Fibroblast of lung (primary cell): ENCODE measurements around the gene DTYMK. TPM values are rescaled to one million over a fixed set of nuclear protein-coding genes. Genes with fewer than 3 reads are reported as not detected.

ENCODE experiments used
- DNase-seq, 2 donors: peaks; one replicate each; pipeline versions ENCODE4 v3.0.0 to v3.0.0-alpha.2; 2010; ENCODE audit warnings: low read depth in 2 of 2
- H2AFZ ChIP-seq: 2 replicates; pipeline ENCODE4 v1.5.1; 2012; ENCODE audit warnings: low read length, control low read depth, inconsistent platforms
- H3K27ac ChIP-seq: 2 replicates; pipeline ENCODE4 v1.5.1; 2011; ENCODE audit warnings: low read length, control low read depth; ENCODE audit not compliant: insufficient read depth
- H3K27me3 ChIP-seq: 2 replicates; pipeline ENCODE4 v1.5.1; 2011; ENCODE audit warnings: mild to moderate bottlenecking, low read length; ENCODE audit not compliant: control insufficient read depth, insufficient read depth
- H3K36me3 ChIP-seq: 2 replicates; pipeline ENCODE4 v1.5.1; 2011; ENCODE audit warnings: low read length; ENCODE audit not compliant: control insufficient read depth, insufficient read depth
- H3K4me1 ChIP-seq: 2 replicates; pipeline ENCODE4 v1.5.1; 2011; ENCODE audit warnings: low read length; ENCODE audit not compliant: control insufficient read depth, insufficient read depth; ENCODE audit errors: extremely low read depth
- H3K4me2 ChIP-seq: 2 replicates; pipeline ENCODE4 v1.5.1; 2011; ENCODE audit warnings: low read length, control low read depth; ENCODE audit not compliant: insufficient read depth; ENCODE audit errors: extremely low read depth
- H3K4me3 ChIP-seq, 4 experiments: fragments of 200-600 bp in 1 of 4; sonication (generic) in 1 of 4; replicated peaks in 1 of 4; 2 replicates each; pipeline ENCODE4 v1.5.1; 2011 to 2016; ENCODE audit warnings: low read length in 4 of 4, low read depth in 3 of 4, mild to moderate bottlenecking in 3 of 4, control low read depth in 2 of 4, inconsistent platforms in 1 of 4, mixed read lengths in 1 of 4; ENCODE audit not compliant: insufficient read depth in 1 of 4; ENCODE audit errors: control extremely low read depth in 1 of 4
- H3K79me2 ChIP-seq: 2 replicates; pipeline ENCODE4 v1.5.1; 2012; ENCODE audit warnings: mild to moderate bottlenecking, low read length, inconsistent platforms; ENCODE audit not compliant: control insufficient read depth, insufficient read depth
- H3K9ac ChIP-seq: 2 replicates; pipeline ENCODE4 v1.5.1; 2011; ENCODE audit warnings: mild to moderate bottlenecking, low read length, control low read depth; ENCODE audit not compliant: insufficient read depth
- H3K9me3 ChIP-seq: 2 replicates; pipeline ENCODE4 v1.5.1; 2012; ENCODE audit warnings: low read depth, low read length; ENCODE audit not compliant: control insufficient read depth, insufficient read depth
- H4K20me1 ChIP-seq: 2 replicates; pipeline ENCODE4 v1.5.1; 2011; ENCODE audit warnings: low read length; ENCODE audit not compliant: control insufficient read depth, insufficient read depth; ENCODE audit errors: extremely low read depth
- CTCF ChIP-seq, 2 donors: IDR thresholded peaks in 1 of 2; conservative IDR thresholded peaks in 1 of 2; 1 replicate in 1 of 2; 2 replicates in 1 of 2; pipeline ENCODE4 v1.5.1; 2011 to 2012; ENCODE audit warnings: low read length in 2 of 2, control low read depth in 1 of 2, inconsistent platforms in 1 of 2, low read depth in 1 of 2, mild to moderate bottlenecking in 1 of 2
- EZH2 ChIP-seq: IDR thresholded peaks from 2 replicates; pipeline ENCODE4 v1.5.1; 2012; ENCODE audit warnings: low read length, control low read depth, mild to moderate bottlenecking; ENCODE audit errors: missing control alignments
- polyA plus RNA-seq, 2 donors: library from polyadenylated mRNA; depleted of rRNA in 1 of 2; stranded (reverse) in 1 of 2; unstranded in 1 of 2; fragments of >200 nt; gene quantifications; 2 replicates each; pipeline ENCODE4 v1.2.1, GENCODE V29; 2011 to 2012; ENCODE audit warnings: missing spikeins in 1 of 2
- total RNA-seq: library from RNA; depleted of rRNA; stranded (reverse); fragments of >200 nt; gene quantifications from 2 replicates; pipeline ENCODE4 v1.2.1, GENCODE V29; 2014

Gene DTYMK
- total and polyA plus RNA-seq, 2 donors (not counting 1 experiment from before 2014, with no cell fraction given), result 19.0 to 25.3 TPM

GRCh38 chr2:241678307-241678706 lies 8.3 kb downstream of the DTYMK start:
- Histone ChIP-seq H2AFZ (no peak overlapping the region), H3K79me2 (peaks cover 11% of the 10 kb centered on the region), H3K9ac (no peak overlapping the region), H3K4me2 (no peak overlapping the region), H3K4me3 (no peak overlapping the region), H4K20me1 (no peaks in the 10 kb centered on the region), H3K9me3 (no peaks in the 10 kb centered on the region), H3K36me3 (peaks cover 17% of the 10 kb centered on the region), H3K27ac (no peak overlapping the region), H3K4me1 (peaks cover 9% of the 10 kb centered on the region), H3K27me3 (no peaks in the 10 kb centered on the region)
- TF ChIP-seq CTCF (conservative IDR thresholded peaks at IDR 0.05 in 1 of 2, IDR thresholded peaks at IDR 0.05 in 1 of 2; ENCODE audit: low read depth in 1 of 2, low read length in 2 of 2) (no peak), EZH2 (no peak)
- DNase-seq, result no peak

- DNase-seq, result no peak
- Histone ChIP-seq H4K20me1 (no peaks in the 10 kb centered on the region), H3K9me3 (no peaks in the 10 kb centered on the region), H2AFZ (no peak overlapping the region), H3K4me3 (no peak overlapping the region), H3K4me2 (no peak overlapping the region), H3K27ac (no peak overlapping the region), H3K79me2 (peaks cover 7% of the 10 kb centered on the region), H3K36me3 (peaks cover 22% of the 10 kb centered on the region), H3K4me1 (peaks cover 9% of the 10 kb centered on the region), H3K27me3 (no peaks in the 10 kb centered on the region), H3K9ac (no peak overlapping the region)
- TF ChIP-seq CTCF (conservative IDR thresholded peaks at IDR 0.05 in 1 of 2, IDR thresholded peaks at IDR 0.05 in 1 of 2; ENCODE audit: low read depth in 1 of 2, low read length in 2 of 2) (no peak), EZH2 (no peak)
Measured at GRCh38 chr2:241677392-241677791, 9.2 kb downstream of the DTYMK start.

- TF ChIP-seq EZH2 (no peak), CTCF (conservative IDR thresholded peaks at IDR 0.05 in 1 of 2, IDR thresholded peaks at IDR 0.05 in 1 of 2; ENCODE audit: low read depth in 1 of 2, low read length in 2 of 2) (no peak)
- Histone ChIP-seq H3K27ac (no peak overlapping the region), H3K4me3 (no peak overlapping the region), H3K4me2 (no peak overlapping the region), H3K9me3 (no peaks in the 10 kb centered on the region), H3K9ac (no peak overlapping the region), H3K27me3 (no peaks in the 10 kb centered on the region), H3K79me2 (peaks cover 7% of the 10 kb centered on the region), H3K36me3 (peaks cover 25% of the 10 kb centered on the region), H4K20me1 (no peaks in the 10 kb centered on the region), H2AFZ (no peak overlapping the region), H3K4me1 (peaks cover 7% of the 10 kb centered on the region)
- no peak for DNase-seq
Measured at GRCh38 chr2:241676665-241677064, 9.9 kb downstream of the DTYMK start.
